ENCODE results near the gene DNMT1.
"Not testable (repeated sequence)": the region's sequence is repeated elsewhere in the genome, so short reads cannot be mapped to it uniquely, and the experiment has no call there.

Gene DNMT1

GRCh38 chr19:10194500-10195198, at the start of gene DNMT1:
Gene DNMT1, minus strand, starts transcription at chr19:10194953. Its CDS starts 54 bp downstream, at chr19:10194899.
- TF ChIP-seq CTCF (IDR thresholded peaks at IDR 0.05; ENCODE audit: extremely low read depth, insufficient read depth, missing control alignments): no peak
- in situ Hi-C loops (cut with MboI; ENCODE audit: low pct_unique_long_range_greater_than_20kb, low sequenced_read_pairs, unreplicated experiment): no loop called here
- peak; percentile 99 for DNase-seq (ENCODE audit: low spot score)

DNA sequence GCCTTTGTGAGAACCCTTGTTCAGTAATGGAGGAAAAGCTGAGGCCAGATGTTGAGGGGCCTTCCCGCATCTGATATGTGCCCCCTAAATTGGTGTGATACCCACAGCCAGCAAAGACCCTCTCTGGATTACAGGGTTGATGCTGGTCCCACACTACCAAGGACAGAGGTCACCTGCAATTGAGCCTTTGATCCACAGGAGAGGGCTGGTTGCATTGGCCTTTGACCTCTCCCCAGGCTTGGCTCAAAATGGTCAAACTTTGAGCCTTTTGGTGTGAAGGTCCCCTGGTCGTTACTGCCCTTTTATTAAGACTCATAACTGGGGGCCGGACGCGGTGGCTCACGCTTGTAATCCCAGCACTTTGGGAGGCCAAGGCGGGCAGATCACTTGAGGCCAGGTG, 48.9 kb upstream of the DNMT1 start:
- in situ Hi-C loops (cut with MboI; ENCODE audit: low pct_unique_long_range_greater_than_20kb, low sequenced_read_pairs, unreplicated experiment): no loop called here
- no peak for DNase-seq (ENCODE audit: low spot score)

DNA sequence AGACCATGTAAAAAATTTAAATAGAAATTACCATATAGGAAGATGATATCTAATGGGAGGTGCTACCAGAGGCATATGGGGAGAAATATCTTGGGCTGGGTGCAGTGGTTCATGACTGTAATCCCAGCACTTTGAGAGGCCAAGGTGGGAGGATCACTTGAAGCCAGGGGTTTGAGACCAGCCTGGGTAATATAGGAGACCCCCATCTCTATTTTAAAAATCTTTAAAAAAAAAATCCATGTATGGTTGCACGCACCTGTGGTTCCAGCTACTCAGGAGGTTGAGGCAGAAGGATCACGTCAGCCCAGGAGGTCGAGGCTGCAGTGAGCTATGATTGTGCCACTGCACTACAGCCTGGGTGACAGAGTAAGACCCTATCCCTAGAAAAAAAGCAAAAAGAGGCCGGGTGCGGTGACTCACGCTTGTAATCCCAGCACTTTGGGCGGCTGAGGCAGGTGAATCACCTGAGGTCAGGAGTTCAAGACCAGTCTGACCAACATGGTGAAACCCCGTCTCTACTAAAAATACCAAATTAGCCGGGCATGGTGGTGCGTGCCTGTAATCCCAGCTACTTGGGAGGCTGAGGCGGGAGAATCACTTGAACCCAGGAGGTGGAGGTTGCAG, 47.2 kb upstream of the DNMT1 start:
- DNase-seq (ENCODE audit: low spot score); in situ Hi-C loops (cut with MboI; ENCODE audit: low pct_unique_long_range_greater_than_20kb, low sequenced_read_pairs, unreplicated experiment): not testable (repeated sequence)

More for the DNA sequence above, 48.9 kb upstream of the DNMT1 start:
- no peak for TF ChIP-seq CTCF (IDR thresholded peaks at IDR 0.05; ENCODE audit: extremely low read depth, insufficient read depth, missing control alignments)

GRCh38 chr19:10238172-10238783, 43.5 kb upstream of the DNMT1 start:
- no peak for DNase-seq (ENCODE audit: low spot score)
- in situ Hi-C loops (cut with MboI; ENCODE audit: low pct_unique_long_range_greater_than_20kb, low sequenced_read_pairs, unreplicated experiment): no loop called here

GRCh38 chr19:10237702-10238101, 42.9 kb upstream of the DNMT1 start:
- TF ChIP-seq CTCF (IDR thresholded peaks at IDR 0.05; ENCODE audit: extremely low read depth, insufficient read depth, missing control alignments): no peak
- in situ Hi-C loops (cut with MboI; ENCODE audit: low pct_unique_long_range_greater_than_20kb, low sequenced_read_pairs, unreplicated experiment): no loop called here

More at GRCh38 chr19:10238172-10238783, 43.5 kb upstream of the DNMT1 start:
- no peak for TF ChIP-seq CTCF (IDR thresholded peaks at IDR 0.05; ENCODE audit: extremely low read depth, insufficient read depth, missing control alignments)

DNA sequence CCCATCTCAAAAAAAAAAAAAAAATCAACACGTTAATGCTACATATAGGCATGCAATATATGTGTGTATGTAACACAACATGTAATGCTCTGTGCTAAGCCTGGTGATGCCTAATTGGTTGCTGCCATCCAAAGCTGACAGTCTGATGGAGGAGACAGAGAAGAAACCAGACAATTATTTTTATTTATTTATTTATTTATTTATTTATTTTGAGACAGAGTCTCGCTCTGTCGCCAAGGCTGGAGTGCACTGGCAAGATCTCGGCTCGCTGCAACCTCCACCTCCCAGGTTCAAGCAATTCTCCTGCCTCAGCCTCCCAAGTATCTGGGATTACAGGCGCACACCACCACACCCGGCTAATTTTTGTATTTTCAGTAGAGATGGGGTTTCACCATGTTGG, 40.7 kb upstream of the DNMT1 start:
- DNase-seq (ENCODE audit: low spot score); in situ Hi-C loops (cut with MboI; ENCODE audit: low pct_unique_long_range_greater_than_20kb, low sequenced_read_pairs, unreplicated experiment): not testable (repeated sequence)

More at GRCh38 chr19:10237702-10238101, 42.9 kb upstream of the DNMT1 start:
- DNase-seq (ENCODE audit: low spot score): no peak

GRCh38 chr19:10235003-10235402, 40.2 kb upstream of the DNMT1 start:
- DNase-seq (ENCODE audit: low spot score): no peak
- TF ChIP-seq CTCF (IDR thresholded peaks at IDR 0.05; ENCODE audit: extremely low read depth, insufficient read depth, missing control alignments): no peak
- in situ Hi-C loops (cut with MboI; ENCODE audit: low pct_unique_long_range_greater_than_20kb, low sequenced_read_pairs, unreplicated experiment): no loop called here

All from GM13977 (cell line).